GM23248 (cell line): Measurements from ENCODE around the gene TBC1D22A.

ENCODE experiments used
- EZH2 ChIP-seq: fragments of 200-600 bp; sonication (generic); IDR thresholded peaks from 2 replicates; pipeline ENCODE4 v1.6.1; 2018; ENCODE audit warnings: antibody characterized with exemption, mild to moderate bottlenecking; ENCODE audit not compliant: insufficient read depth, poor library complexity, severe bottlenecking
- EZH2phosphoT487 ChIP-seq: fragments of 200-600 bp; sonication (generic); IDR thresholded peaks from 2 replicates; pipeline ENCODE4 v1.6.1; 2018; ENCODE audit warnings: antibody characterized with exemption, moderate library complexity, mild to moderate bottlenecking, low read depth; ENCODE audit not compliant: insufficient read depth

- TF ChIP-seq EZH2 (no peak), EZH2phosphoT487 (no peak)
These were observed 308.8 kb downstream of the TBC1D22A start for GRCh38 chr22:47071078-47071806.
